ENCODE results near the gene GALNT14.

Gene GALNT14

GRCh38 chr2:31016648-31017047 lies 121.6 kb downstream of the GALNT14 start:
- DNase-seq (ENCODE audit: low read depth in 1 of 2, low spot score in 1 of 2), result no peak

- no peak for DNase-seq (ENCODE audit: low read depth in 1 of 2, low spot score in 1 of 2)
Observed at GRCh38 chr2:31014516-31014915, 123.7 kb downstream of the GALNT14 start.

- no peak for DNase-seq (ENCODE audit: low read depth in 1 of 2, low spot score in 1 of 2)
Observed at GRCh38 chr2:31013301-31013700, 124.9 kb downstream of the GALNT14 start.

GRCh38 chr2:31012406-31012805 lies 125.8 kb downstream of the GALNT14 start:
- DNase-seq (ENCODE audit: low read depth in 1 of 2, low spot score in 1 of 2), result no peak

- DNase-seq (ENCODE audit: low read depth in 1 of 2, low spot score in 1 of 2), result no peak
Observed at GRCh38 chr2:31011587-31011986, 126.7 kb downstream of the GALNT14 start.

- no peak for DNase-seq (ENCODE audit: low read depth in 1 of 2, low spot score in 1 of 2)
Observed at GRCh38 chr2:31008561-31009114, 129.6 kb downstream of the GALNT14 start.

- DNase-seq (ENCODE audit: low read depth in 1 of 2, low spot score in 1 of 2), result no peak
Observed at GRCh38 chr2:31004257-31004656, 134.0 kb downstream of the GALNT14 start.

- DNase-seq (ENCODE audit: low read depth in 1 of 2, low spot score in 1 of 2), result no peak
Observed at GRCh38 chr2:31003749-31004148, 134.5 kb downstream of the GALNT14 start.

- no peak for DNase-seq (ENCODE audit: low read depth in 1 of 2, low spot score in 1 of 2)
Observed at GRCh38 chr2:31002537-31003150, 135.6 kb downstream of the GALNT14 start.

GRCh38 chr2:31000970-31001369 lies 137.3 kb downstream of the GALNT14 start:
- no peak for DNase-seq (ENCODE audit: low read depth in 1 of 2, low spot score in 1 of 2)

GRCh38 chr2:30998672-30999071 lies 139.6 kb downstream of the GALNT14 start:
- no peak for DNase-seq (ENCODE audit: low read depth in 1 of 2, low spot score in 1 of 2)

GRCh38 chr2:30997979-30998378 lies 140.3 kb downstream of the GALNT14 start:
- DNase-seq (ENCODE audit: low read depth in 1 of 2, low spot score in 1 of 2), result no peak

GRCh38 chr2:30994227-30995056 lies 143.8 kb downstream of the GALNT14 start:
- DNase-seq (ENCODE audit: low read depth in 1 of 2, low spot score in 1 of 2), result no peak

GRCh38 chr2:30992781-30993180 lies 145.5 kb downstream of the GALNT14 start:
- DNase-seq (ENCODE audit: low read depth in 1 of 2, low spot score in 1 of 2), result no peak

- no peak for DNase-seq (ENCODE audit: low read depth in 1 of 2, low spot score in 1 of 2)
Observed at GRCh38 chr2:30990671-30991070, 147.6 kb downstream of the GALNT14 start.

- no peak for DNase-seq (ENCODE audit: low read depth in 1 of 2, low spot score in 1 of 2)
Observed at GRCh38 chr2:30990176-30990575, 148.1 kb downstream of the GALNT14 start.

GRCh38 chr2:30989746-30990145 lies 148.5 kb downstream of the GALNT14 start:
- no peak for DNase-seq (ENCODE audit: low read depth in 1 of 2, low spot score in 1 of 2)

- no peak for DNase-seq (ENCODE audit: low read depth in 1 of 2, low spot score in 1 of 2)
Observed at GRCh38 chr2:30987566-30987965, 150.7 kb downstream of the GALNT14 start.

- no peak for DNase-seq (ENCODE audit: low read depth in 1 of 2, low spot score in 1 of 2)
Observed at GRCh38 chr2:30986231-30986580, 152.0 kb downstream of the GALNT14 start.

GRCh38 chr2:30985493-30986230 lies 152.6 kb downstream of the GALNT14 start:
- DNase-seq (ENCODE audit: low read depth in 1 of 2, low spot score in 1 of 2), result no peak

- DNase-seq (ENCODE audit: low read depth in 1 of 2, low spot score in 1 of 2), result no peak
Observed at GRCh38 chr2:30984148-30984547, 154.1 kb downstream of the GALNT14 start.

GRCh38 chr2:30981510-30981909 lies 156.7 kb downstream of the GALNT14 start:
- no peak for DNase-seq (ENCODE audit: low read depth in 1 of 2, low spot score in 1 of 2)

All from activated CD4-positive, alpha-beta T cell treated with anti-CD3 and anti-CD28 coated beads, Interleukin-2, amount 50 U/mL, for 24 hours (primary cell).